ENCODE data around the gene CSRNP3. TPM values are rescaled to one million over a fixed set of nuclear protein-coding genes. Genes with fewer than 3 reads are reported as not detected.

CSRNP3 gene
- total RNA-seq, 1 donor from 2014 or later: 1.9 TPM

- Histone ChIP-seq H3K4me1 (no peaks in the 10 kb centered on the region), H3K27ac (no peak overlapping the region), H3K4me3 (no peak overlapping the region), H3K36me3 (no peaks in the 10 kb centered on the region), H3K9me3 (no peaks in the 10 kb centered on the region), H3K27me3 (no peaks in the 10 kb centered on the region)
- TF ChIP-seq CTCF (IDR thresholded peaks at IDR 0.05): no peak
- ATAC-seq: no peak
- intact Hi-C loops (cut with DNase I): no loop called here
- DNase-seq: no peak
Observed at GRCh38 chr2:165563468-165564225, 94.1 kb downstream of the CSRNP3 start.

- intact Hi-C loops (cut with DNase I): no loop called here
- H3K36me3 ChIP-seq: no peaks in the 10 kb centered on the region
- ATAC-seq (no peak), DNase-seq (no peak)
- no peak for TF ChIP-seq CTCF (IDR thresholded peaks at IDR 0.05)
- no peaks in the 10 kb centered on the region for H3K9me3 ChIP-seq
- no peaks in the 10 kb centered on the region for H3K4me1 ChIP-seq
- no peak overlapping the region for H3K27ac ChIP-seq
- no peaks in the 10 kb centered on the region for H3K27me3 ChIP-seq
- H3K4me3 ChIP-seq: no peak overlapping the region
Observed at GRCh38 chr2:165566008-165566407, 96.5 kb downstream of the CSRNP3 start.

- no peaks in the 10 kb centered on the region for H3K27me3 ChIP-seq
- intact Hi-C loops (cut with DNase I): no loop called here
Observed at GRCh38 chr2:165567273-165567672, 97.8 kb downstream of the CSRNP3 start.

GRCh38 chr2:165568361-165568760, 98.9 kb downstream of the CSRNP3 start:
- Histone ChIP-seq H3K4me1 (no peaks in the 10 kb centered on the region), H3K27ac (no peak overlapping the region), H3K9me3 (no peaks in the 10 kb centered on the region), H3K36me3 (no peaks in the 10 kb centered on the region), H3K4me3 (no peak overlapping the region), H3K27me3 (no peaks in the 10 kb centered on the region)
- TF ChIP-seq CTCF (IDR thresholded peaks at IDR 0.05): no peak
- intact Hi-C loops (cut with DNase I): no loop called here
- ATAC-seq (no peak), DNase-seq (no peak)

More at GRCh38 chr2:165567273-165567672, 97.8 kb downstream of the CSRNP3 start:
- H3K36me3 ChIP-seq: no peaks in the 10 kb centered on the region
- no peak overlapping the region for H3K27ac ChIP-seq
- no peaks in the 10 kb centered on the region for H3K4me1 ChIP-seq
- TF ChIP-seq CTCF (IDR thresholded peaks at IDR 0.05): no peak
- ATAC-seq (no peak), DNase-seq (no peak)
- H3K9me3 ChIP-seq: no peaks in the 10 kb centered on the region
- no peak overlapping the region for H3K4me3 ChIP-seq

- Histone ChIP-seq H3K4me1 (no peaks in the 10 kb centered on the region), H3K9me3 (no peaks in the 10 kb centered on the region), H3K36me3 (no peaks in the 10 kb centered on the region), H3K27ac (no peak overlapping the region), H3K4me3 (no peak overlapping the region), H3K27me3 (no peaks in the 10 kb centered on the region)
- no peak for ATAC-seq
- no peak for TF ChIP-seq CTCF (IDR thresholded peaks at IDR 0.05)
- DNase-seq: no peak
- intact Hi-C loops (cut with DNase I): no loop called here
Observed at GRCh38 chr2:165571477-165571876, 102.0 kb downstream of the CSRNP3 start.
